HG03520 (cell line): ENCODE results near the gene FAM117B.
"Not testable (repeated sequence)": the region's sequence is repeated elsewhere in the genome, so short reads cannot be mapped to it uniquely, and the experiment has no call there.

ENCODE experiments used
- ATAC-seq: cut with Tn5 transposase; IDR thresholded peaks from one replicate; pipeline ENCODE4 v1.9.1; 2021; ENCODE audit warnings: mild to moderate bottlenecking, moderate library complexity; ENCODE audit not compliant: unreplicated experiment

Gene FAM117B

DNA sequence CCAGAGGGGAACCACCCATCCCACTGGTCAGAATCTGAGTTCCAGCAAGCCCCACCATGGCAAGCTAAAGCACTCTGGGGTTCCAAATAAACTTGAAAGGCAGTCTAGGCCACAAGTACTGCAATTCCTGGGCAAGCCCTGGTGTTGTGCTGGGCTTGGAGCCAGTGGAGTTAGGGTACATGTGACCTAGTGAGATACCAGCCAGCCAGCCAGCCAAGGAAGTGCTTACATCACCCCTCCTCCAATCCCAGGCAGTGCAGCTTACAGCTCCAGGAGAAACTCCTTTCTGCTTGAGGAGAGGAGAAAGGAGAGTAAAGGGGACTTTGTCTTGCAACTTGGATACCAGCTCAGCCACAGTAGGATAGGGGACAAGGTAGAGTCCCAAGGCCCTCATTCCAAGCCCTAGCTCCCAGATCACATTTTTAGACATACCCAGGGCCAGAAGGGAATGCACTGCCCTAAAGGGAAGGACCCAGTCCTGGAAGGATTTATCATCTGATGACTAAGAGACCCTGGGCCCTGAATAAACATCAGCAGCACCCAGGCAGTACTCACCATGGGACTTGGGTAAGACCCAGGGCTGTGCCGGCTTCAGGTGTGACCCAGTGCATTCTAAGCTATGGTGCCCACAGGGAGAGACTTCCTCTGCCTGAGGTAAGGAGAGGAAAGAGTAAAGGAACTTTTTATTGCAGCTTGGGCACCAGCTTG, 172.8 kb downstream of the FAM117B start:
- ATAC-seq, result not testable (repeated sequence)

DNA sequence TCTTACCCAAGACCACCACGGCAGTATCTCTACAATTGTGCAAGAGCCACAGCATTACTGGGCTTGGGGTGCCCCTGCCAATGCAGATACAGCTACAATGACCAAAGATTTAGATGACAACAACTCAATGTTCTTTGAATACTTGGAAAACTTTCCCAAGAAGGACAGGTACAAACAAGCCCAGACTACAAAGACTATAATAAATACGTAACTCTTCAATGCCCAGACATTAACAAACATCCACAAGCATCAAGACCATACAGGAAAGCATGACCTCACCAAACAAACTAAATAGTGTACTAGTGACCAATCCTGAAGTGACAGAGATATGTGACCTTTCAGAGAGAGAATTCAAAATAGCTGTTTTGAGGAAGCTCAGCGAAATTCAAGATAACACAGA, 174.0 kb downstream of the FAM117B start:
- no peak for ATAC-seq

DNA sequence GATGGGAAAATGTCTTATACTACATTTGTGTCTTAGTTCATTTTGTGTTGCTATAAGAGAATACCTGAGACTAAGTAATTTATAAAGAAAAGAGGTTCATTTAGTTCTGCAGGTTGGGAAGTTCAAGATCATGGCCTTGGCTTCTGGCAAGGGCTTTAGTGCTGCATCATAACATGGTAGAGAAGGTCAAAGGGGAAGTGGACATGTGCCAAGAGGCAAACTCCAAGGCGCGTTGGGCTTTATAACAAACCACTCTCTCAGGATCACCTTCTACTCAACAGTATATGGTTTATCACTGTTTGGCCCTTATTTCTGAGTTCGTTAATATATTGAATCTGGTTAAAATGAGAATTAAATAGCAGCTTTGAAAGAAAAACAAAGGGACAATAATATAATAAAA, 178.6 kb downstream of the FAM117B start:
- no peak for ATAC-seq

DNA sequence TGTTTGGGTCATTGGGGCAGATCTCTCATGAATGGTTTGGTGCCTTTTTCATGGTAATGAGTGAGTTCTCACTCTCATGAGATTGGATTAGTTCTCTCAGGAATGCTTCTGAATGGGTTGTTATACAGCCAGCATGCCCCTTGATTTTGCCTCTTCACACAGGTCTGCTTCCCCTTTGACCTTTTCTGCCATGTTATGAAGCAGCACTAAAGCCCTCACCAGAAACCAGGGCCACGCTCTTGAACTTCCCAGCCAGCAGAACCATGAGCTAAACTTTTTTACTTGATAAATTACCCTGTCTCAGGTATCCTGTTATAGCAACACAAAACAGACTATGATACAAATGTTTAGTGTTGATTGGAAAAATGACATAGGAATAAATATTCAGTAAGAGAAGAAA, 179.5 kb downstream of the FAM117B start:
- ATAC-seq, result no peak

DNA sequence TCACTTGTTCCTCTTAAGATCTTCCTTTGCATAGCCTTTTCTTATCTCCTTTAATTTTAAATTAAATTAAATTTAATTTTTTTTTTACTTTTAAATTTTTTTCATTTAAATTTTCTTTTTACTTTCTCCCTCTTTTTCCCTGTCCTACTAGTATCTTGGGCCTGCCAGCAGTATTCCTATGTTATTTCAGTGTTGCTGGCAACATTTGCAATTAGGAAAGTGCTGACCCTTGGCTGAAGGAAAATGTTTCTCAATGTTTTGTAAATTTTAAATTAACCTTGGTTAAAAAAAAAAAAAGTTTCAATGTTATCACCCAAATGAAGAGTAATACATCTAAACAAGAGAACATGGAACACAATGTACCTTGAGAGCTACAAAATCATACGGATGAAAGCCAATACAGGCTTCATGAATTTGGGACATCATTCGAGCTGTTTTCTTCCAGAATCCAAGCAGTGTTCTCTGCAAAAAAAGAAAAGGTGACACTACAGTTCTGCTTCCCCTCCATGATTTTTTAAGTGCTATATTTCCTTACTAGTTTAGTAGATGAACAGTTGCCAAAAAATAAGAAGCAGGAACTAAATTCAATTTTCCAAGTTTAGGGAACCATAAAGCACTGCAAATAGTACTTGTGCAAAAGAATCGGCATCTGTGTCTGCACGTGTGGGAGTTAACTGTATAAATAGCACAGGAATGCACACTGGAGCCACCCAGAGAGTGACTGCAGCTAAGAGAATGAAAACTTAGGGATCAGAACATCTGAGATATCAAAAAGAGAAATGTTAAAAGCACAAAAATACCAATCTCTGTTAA, 181.0 kb downstream of the FAM117B start:
- no peak for ATAC-seq

DNA sequence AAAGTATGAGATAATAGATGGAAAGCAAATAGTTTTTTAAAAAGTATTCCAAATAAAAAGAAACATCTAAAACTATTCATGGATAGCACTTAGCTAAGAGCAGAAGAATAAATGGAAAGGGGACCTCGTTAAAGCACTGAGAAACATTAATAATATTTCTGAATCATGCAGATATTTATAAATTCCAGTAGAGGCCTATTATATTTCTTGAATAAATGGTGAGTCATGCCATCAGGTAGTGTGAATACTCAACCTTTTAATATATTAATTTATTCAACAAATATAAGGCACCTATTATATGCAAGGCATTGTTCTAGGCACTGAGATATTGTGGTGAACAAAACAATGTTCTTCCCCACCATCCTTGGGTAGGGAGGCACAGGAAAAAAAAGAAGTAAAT, 183.0 kb downstream of the FAM117B start:
- ATAC-seq, result no peak

DNA sequence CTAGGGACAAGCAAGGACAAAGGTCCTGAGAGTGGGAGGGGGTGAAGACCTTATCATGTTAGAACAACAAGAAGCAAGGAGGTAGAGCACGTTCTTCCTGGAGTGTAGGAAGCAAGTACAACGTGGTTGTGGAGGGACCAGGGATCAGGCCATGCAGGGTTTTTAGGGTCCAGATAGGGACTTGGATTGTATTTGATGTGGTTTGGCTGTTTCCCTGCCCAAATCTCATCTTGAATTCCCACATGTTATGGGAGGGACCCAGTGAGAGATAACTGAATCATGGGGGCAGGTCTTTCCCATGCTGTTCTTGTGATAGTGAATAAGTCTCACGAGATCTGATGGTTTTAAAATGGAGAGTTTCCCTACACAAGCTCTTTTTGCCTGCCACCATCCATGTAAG, 183.6 kb downstream of the FAM117B start:
- no peak for ATAC-seq
